ENCODE results near the gene TRIM17. TPM values are rescaled to one million over a fixed set of nuclear protein-coding genes. Genes with fewer than 3 reads are reported as not detected.

The TRIM17 gene
- total and polyA plus RNA-seq, 2 donors from 2014 or later, result 1.3 to 6.5 TPM

DNA sequence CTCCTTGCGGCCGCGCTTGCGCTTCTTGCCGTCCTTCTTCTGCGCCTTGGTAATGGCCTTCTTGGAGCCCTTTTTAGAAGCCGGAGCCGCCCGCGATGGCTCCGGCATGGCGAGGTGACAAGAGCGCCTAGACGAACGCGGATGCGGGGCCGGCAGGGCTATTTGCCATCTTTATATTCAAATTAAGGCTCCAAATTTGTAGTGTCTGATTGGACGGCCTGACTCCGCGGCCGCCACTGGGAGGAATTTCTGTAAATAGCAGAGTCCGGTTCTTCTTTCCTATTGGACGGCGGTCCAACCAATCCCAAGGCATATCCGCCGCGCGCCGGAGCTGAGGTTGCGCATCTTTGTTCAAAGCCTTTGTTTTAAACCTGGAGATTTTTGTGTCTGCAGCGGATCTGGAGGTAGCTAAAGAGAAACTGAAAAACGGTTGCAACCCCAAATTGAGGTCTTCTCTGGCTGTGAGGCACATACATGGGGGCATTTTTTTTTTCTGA, 47.9 kb upstream of the TRIM17 start:
- peaks cover 20% of the 10 kb centered on the region for H3K27me3 ChIP-seq (ENCODE audit: control insufficient read depth, insufficient read depth, low read length)
- FAIRE-seq, result no peak
- intact Hi-C loops (cut with DNase I), result no loop called here

GRCh38 chr1:228463559-228464455, 47.1 kb upstream of the TRIM17 start:
- peak; percentile 52 to 79 (median 64) for DNase-seq
- Histone ChIP-seq H3K4me3 (ENCODE audit: low read length in 3 of 3) (peak overlapping the region in 1 of 3 donors; percentile 37), H3K27me3 (ENCODE audit: control insufficient read depth, insufficient read depth, low read length) (peaks cover 16% of the 10 kb centered on the region)

More for the DNA sequence above, 47.9 kb upstream of the TRIM17 start:
- Histone ChIP-seq H3K27ac (ENCODE audit: low read depth in 2 of 2, low read length in 2 of 2) (no peak overlapping the region), H3K4me3 (ENCODE audit: low read length in 3 of 3) (peak overlapping the region in 2 of 3 donors; percentile 39 to 59), H3K9me3 (ENCODE audit: control insufficient read depth in 2 of 3, insufficient read depth in 1 of 3, low read length in 3 of 3) (no peaks in the 10 kb centered on the region), H3K4me1 (ENCODE audit: control insufficient read depth in 2 of 3, insufficient read depth in 2 of 3, low read depth in 1 of 3, low read length in 3 of 3) (peaks cover 0 to 5% (median 0%) of the 10 kb centered on the region in 3 donors), H3K9ac (ENCODE audit: low read length in 3 of 3) (peak overlapping the region in 1 of 3 donors; percentile 70), H3K36me3 (ENCODE audit: control insufficient read depth in 2 of 3, insufficient read depth in 3 of 3, low read length in 3 of 3) (no peaks in the 10 kb centered on the region)
- no peak for TF ChIP-seq CTCF (IDR thresholded peaks at IDR 0.05; ENCODE audit: borderline replicate concordance, extremely low read depth, insufficient read depth)
- peak; percentile 87 to 97 (median 94) for DNase-seq

GRCh38 chr1:228463009-228463558, 46.4 kb upstream of the TRIM17 start:
- no peak overlapping the region for H3K4me3 ChIP-seq (ENCODE audit: low read length in 3 of 3)
- no peak for TF ChIP-seq CTCF (IDR thresholded peaks at IDR 0.05; ENCODE audit: borderline replicate concordance, extremely low read depth, insufficient read depth)
- H3K9me3 ChIP-seq (ENCODE audit: control insufficient read depth in 2 of 3, insufficient read depth in 1 of 3, low read length in 3 of 3), result no peaks in the 10 kb centered on the region
- intact Hi-C loops (cut with DNase I), result no loop called here
- H3K27me3 ChIP-seq (ENCODE audit: control insufficient read depth, insufficient read depth, low read length), result peaks cover 15% of the 10 kb centered on the region
- H3K4me1 ChIP-seq (ENCODE audit: control insufficient read depth in 2 of 3, insufficient read depth in 2 of 3, low read depth in 1 of 3, low read length in 3 of 3), result peaks cover 0 to 5% (median 0%) of the 10 kb centered on the region in 3 donors
- FAIRE-seq (no peak), DNase-seq (no peak)
- H3K27ac ChIP-seq (ENCODE audit: low read depth in 2 of 2, low read length in 2 of 2), result no peak overlapping the region
- H3K36me3 ChIP-seq (ENCODE audit: control insufficient read depth in 2 of 3, insufficient read depth in 3 of 3, low read length in 3 of 3), result no peaks in the 10 kb centered on the region
- H3K9ac ChIP-seq (ENCODE audit: low read length in 3 of 3), result no peak overlapping the region

More at GRCh38 chr1:228463559-228464455, 47.1 kb upstream of the TRIM17 start:
- intact Hi-C loops (cut with DNase I), result no loop called here
- TF ChIP-seq CTCF (IDR thresholded peaks at IDR 0.05; ENCODE audit: borderline replicate concordance, extremely low read depth, insufficient read depth), result no peak
- FAIRE-seq, result no peak
- peaks cover 0 to 5% (median 0%) of the 10 kb centered on the region in 3 donors for H3K4me1 ChIP-seq (ENCODE audit: control insufficient read depth in 2 of 3, insufficient read depth in 2 of 3, low read depth in 1 of 3, low read length in 3 of 3)
- H3K27ac ChIP-seq (ENCODE audit: low read depth in 2 of 2, low read length in 2 of 2), result no peak overlapping the region
- no peaks in the 10 kb centered on the region for H3K9me3 ChIP-seq (ENCODE audit: control insufficient read depth in 2 of 3, insufficient read depth in 1 of 3, low read length in 3 of 3)
- no peaks in the 10 kb centered on the region for H3K36me3 ChIP-seq (ENCODE audit: control insufficient read depth in 2 of 3, insufficient read depth in 3 of 3, low read length in 3 of 3)
- H3K9ac ChIP-seq (ENCODE audit: low read length in 3 of 3), result no peak overlapping the region
